Tibial nerve (tissue), 3 donors: Measurements from ENCODE around the gene MSI2.

Experiments
- CTCF ChIP-seq, 5 experiments: fragments of 200-600 bp in 3 of 5; fragments of 450-650 bp in 2 of 5; sonication (generic) in 3 of 5; IDR thresholded peaks; one replicate each; pipeline ENCODE4 v1.5.1; 2016 to 2019; ENCODE audit warnings: antibody characterized with exemption in 5 of 5, mild to moderate bottlenecking in 3 of 5, moderate library complexity in 2 of 5
- POLR2A ChIP-seq, 2 donors: fragments of 450-650 bp; IDR thresholded peaks; one replicate each; pipeline ENCODE4 v1.6.1; 2017; ENCODE audit warnings: antibody characterized with exemption in 2 of 2, mild to moderate bottlenecking in 2 of 2, moderate library complexity in 2 of 2

- TF ChIP-seq CTCF (IDR thresholded peaks at IDR 0.05): no peak
- TF ChIP-seq POLR2A (IDR thresholded peaks at IDR 0.05): no peak
These were observed 283.4 kb downstream of the MSI2 start for GRCh38 chr17:57539529-57540301.
